GM15510 (cell line): ENCODE measurements around the gene CSMD2.

Experiments used
- POLR2A ChIP-seq: IDR thresholded peaks from 3 replicates; pipeline ENCODE4 v1.6.1; 2011; ENCODE audit warnings: borderline replicate concordance; ENCODE audit not compliant: insufficient read length; ENCODE audit errors: extremely low read depth

CSMD2 gene

DNA sequence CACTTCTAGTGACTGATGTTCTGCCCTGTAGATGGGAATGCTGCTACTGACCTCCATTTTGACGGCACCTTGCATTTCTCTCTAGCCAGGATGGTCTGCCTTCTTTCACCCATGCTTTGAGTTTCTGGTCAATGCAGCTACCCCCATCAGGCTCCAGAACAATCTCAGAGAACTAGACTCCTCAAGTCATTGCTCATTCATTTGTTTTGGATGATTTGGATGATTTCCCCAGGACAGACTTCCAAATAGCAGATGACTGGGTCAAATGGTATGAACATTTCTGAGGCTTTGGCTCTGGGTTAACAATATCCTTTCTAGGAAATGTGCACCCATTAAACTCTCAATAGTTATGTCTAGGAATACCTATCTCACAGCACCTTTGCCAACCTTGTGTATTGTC is 63.9 kb downstream of the CSMD2 start:
- TF ChIP-seq POLR2A: no peak

DNA sequence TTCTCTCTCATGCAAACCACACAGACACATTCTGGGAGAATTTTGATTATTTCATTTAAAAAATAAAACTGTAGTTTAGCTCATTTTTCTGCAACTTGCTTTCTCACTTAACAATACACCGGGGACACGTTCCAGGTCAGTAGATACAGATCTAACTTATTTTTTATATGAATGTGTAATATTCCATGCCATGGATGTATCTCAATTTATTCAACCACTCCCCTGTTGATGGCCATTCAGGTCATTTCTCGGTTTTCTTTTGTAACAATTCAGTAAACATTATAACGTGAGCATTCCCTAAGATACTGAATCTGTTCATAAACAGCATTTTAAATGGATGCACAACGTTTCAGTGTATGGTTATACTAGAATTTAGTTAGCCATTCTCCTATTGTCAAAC is 64.7 kb downstream of the CSMD2 start:
- no peak for TF ChIP-seq POLR2A

DNA sequence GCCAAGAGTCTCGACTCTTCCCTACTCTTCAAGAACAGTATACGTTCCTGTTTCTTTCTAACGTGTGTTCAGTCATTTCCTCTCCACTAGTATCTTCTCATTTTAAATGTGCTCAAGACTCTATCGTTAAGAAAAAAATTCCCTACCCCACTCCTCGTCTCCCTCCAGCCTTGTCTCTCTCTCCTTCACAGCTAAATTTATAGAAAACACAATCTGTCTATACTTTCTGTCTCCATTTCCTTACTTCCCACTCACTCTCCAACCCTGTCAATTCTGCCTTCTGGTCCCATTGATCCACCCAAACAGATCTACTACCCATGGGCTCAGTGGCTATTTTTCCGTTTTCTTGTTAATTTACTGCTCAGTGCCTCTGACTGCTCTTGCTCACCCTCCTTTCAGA is 75.3 kb downstream of the CSMD2 start:
- TF ChIP-seq POLR2A: no peak

DNA sequence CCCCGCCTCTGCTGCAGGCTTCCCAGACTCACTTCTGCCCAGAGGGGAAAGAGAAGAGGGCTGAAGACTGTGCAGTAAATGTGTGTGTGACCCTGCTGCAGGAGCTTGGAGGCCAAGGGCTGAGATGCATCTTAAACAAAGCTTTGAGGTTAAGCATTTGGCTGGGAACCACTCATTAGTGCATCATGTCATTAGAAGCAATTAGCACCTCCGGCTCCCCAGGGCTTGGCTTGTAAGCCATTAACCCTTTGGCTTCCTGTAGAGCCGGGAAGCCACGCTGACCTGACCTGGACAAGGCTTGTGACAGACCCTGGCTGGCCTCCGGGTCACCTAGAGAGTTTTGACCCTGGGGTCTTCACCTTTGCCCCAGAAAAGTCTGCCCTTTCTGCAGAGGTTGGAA is 77.0 kb downstream of the CSMD2 start:
- no peak for TF ChIP-seq POLR2A

DNA sequence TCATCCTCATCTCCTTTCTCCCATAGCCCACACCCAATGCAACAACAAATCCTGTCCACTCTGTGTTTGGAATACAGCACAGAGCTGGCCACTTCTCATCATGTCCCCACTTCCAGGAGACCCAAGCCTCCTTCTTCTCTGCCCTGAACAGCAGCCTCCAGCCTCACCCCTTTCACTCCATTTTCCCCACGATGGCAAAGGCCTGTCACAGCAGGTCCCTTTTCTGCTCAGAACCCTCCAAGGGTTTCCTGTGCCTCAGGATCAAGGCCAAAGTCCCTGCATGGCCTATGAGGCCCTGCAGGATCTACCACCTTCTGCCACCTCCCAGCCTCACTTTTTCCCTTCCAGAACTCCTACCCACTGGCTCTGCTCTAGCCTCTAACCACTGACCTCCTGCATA is 78.5 kb downstream of the CSMD2 start:
- no peak for TF ChIP-seq POLR2A

DNA sequence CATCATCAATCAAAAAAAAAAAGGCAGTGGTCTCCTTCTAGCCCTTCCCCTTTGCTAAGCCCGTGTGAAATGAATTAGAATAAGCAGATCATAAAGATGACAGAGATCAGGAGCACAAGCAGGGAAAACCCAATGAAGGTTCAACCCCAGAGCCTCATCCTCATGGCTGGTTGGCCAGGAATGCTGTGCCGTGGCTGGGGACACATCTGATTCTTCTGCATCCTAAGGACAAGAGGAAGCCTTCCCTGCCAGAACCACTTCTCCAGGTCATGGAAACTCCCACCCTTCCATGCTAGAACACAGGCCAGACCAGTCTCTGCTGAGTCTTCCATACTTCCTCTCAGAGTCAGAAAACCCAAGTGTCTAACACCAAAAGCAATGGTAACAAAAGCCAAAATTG is 81.1 kb downstream of the CSMD2 start:
- no peak for TF ChIP-seq POLR2A

DNA sequence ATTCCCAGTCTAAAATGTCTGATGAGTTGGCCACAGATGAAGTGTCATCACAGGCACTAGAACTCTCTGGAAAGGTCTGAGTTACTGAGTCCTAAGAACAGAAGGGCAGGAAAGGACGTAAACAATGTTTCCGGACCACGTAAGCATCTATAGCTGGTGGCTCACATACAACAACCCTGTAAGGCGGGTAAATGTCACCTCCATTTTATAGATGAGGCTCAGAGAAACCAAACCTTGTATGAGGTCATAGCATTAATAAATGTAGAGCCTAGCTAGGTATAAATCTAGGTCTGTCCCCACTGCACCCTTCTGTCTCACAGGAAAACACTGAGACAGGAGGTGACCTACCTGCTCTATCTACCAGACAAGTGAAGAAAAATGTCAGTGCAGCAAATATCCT is 86.6 kb downstream of the CSMD2 start:
- no peak for TF ChIP-seq POLR2A

DNA sequence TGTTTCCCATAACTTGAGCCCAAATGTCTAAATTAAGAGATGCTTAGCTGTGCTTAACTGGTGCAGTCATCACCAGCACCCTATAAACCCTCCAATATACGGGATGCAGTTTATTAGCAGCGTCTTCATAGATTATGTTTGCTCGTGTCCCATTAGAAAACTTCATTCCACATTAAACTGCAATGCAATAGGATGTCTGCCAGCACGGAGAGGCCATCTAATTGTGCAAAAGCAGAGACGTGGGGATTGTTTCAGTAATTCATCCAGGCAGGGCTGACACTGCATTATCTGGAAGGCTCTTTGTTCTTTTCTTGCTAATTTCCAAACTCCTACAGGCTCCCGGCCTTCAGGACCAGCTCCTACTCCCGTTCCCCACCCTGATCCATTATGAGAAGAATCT is 89.5 kb downstream of the CSMD2 start:
- no peak for TF ChIP-seq POLR2A

DNA sequence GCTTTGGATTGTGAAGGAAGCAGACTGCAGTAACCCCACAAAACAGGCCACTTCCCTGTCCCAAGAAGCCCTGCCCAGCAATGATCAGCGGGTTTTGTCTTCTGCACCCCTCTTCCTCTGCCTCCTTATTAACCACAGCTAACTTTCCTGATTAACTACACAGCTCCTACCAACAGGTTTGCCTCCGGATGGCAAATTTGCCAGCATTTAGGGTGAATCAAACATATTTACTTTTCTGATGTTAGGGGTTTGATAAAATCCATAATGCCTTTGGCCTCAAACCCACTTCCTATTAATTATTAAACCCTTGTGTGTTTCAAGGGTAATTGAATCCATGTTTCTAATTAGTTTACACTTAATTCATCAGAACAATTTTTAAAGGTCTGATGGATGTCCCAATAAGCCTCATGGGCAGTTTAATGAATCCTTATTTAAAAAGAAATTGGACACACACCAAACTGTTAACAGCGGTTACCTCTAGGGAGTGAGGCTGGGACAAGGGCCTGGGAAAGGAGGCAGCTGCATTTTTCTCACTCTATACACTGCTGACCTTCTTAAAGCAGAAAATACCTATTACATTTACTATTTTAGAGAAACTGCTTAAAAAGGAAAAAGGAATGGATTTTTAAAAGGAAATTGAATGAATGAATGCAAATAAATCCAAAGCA is 91.9 kb downstream of the CSMD2 start:
- TF ChIP-seq POLR2A: no peak

DNA sequence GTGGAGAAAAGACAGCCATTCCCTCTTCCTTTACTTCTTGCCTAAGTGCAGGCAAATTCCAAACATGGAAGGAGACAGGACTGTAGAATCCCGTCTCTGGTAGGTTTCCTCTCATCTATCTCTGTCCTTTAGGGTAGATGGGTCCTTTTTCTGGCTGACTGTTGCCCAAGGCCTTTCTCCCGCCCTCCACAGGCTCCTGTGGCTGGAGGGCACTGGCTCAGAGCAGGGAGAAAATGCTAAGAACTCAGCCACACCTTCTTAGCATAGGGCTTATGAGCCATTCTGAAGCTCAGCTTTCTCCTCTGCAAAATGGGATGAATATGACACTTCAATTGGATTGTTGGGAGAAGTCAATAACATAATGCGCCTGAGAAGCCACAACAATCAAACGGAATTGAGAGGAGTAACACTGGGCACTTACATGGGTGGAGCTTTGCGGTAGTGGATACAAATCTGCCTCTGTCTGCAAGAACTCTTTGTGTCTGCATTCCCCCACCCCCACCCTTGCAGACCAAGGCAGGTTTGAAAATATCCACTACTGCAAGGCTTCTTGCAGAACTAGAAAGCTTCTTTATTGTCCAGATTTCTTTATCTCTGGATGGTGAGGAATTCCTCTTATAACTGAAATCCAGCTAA is 94.7 kb downstream of the CSMD2 start:
- no peak for TF ChIP-seq POLR2A

DNA sequence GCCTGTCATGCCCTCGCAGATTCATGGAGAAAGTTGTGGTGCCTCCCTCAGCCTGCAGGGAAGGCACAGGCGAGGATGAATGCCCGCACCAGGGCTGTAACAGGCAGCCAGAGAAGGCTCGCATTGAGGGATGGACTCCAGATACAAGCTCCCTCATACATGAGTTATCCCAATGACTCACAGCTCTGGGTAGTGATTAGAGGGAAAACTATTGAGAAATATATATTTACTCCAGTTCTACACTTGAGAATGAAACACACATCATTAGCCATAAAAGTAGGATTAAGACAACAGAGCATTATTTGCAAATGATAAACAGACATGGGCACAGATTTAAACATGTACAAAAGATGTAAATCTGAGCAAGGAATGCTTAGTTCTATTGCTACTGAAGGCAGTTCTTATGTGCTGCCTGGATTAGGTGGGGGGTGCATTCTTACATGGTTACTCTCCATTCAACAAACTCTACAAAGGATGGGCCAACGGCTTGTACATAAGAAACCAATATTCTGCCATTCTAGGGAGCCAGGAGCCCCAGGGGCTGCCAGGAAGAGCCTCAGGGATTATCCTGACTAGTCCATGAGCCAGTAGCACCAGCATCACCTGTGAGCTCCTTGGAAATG is 97.9 kb downstream of the CSMD2 start:
- no peak for TF ChIP-seq POLR2A

DNA sequence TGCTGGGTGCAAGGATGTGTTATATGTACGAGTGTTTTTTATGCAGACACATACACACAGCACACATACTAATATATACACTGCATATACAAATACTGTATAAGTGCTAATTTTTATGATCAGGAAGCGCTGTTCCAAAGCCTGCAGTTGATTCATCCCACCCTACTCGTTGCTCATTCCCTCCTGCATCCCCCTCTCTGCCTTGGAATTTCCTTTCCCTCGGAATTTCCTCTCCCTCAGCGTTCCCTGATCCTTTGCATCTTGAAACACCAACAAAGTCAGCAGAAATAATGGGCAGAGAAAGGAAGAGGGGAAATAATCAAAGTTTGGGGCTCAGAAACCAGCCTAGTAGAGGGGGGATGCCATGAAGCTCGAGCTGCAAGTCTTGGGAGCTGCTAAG is 98.9 kb downstream of the CSMD2 start:
- TF ChIP-seq POLR2A: no peak

DNA sequence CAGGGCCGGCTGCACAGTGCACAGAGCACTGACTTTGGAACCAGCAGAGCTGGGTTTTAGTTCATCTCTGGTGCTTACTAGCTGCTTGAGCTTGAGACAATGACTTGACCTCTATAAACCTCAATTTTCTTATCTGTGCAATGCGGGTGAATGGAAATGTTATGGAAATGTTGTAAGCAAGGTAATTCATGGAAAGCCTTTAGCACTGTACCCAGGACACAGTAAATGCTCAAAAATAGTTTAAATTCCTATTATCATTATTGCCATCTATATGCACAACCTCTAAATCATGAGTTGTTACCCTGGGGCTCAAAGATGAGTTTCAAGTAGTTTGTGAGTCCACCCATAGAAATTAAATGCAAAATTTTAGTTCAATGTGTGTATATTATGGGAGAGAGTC is 99.5 kb downstream of the CSMD2 start:
- TF ChIP-seq POLR2A: no peak

DNA sequence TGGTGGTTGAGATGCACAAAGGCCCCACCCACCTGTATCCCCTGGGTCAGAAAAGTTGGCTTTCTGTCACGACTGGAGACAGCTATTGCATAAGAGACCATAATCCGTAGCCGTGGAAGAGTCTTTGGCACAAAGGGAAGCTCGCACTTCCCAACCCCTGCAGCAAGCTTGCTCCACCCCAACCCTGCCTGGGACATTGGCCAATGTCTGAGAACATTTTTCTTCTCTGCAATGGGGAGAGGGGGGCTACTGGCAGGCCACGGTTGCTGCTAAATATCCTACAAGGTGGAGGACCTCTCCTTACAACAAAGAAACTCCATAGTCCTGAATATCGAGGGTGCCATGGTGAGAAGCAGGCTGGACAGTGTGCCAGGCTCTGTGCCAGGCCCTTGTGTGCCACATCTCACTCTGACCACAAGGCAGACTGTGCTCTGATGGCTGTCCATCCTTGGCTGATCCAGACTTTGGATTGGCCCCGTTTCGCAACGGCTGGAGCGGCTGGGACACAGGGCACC is 104.1 kb downstream of the CSMD2 start:
- TF ChIP-seq POLR2A: no peak

DNA sequence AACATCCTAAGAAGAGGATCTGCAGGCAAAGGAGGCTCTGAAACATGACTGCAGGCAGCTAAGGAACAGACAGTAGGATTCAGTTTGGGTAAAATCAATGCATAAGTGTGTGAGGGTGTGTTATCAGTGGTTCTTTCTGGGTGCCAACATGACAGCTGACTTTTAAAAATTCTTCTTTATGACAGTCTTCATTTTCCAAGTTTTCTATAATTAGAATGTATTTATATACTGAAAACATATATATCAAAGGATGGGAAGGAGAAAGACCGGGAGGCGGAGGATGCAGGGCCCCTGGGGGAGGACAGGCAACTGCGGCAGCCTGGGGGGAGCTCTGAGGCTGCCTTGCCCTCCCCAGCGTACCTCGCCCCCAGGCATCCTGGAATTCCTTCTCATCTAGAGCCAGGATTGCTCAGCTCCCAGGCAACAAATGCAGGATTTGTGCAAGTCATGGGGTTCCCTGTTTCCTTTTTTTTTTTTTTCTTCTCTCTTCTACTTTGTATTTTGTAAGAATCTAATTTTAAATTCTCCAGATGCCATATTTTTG is 104.8 kb downstream of the CSMD2 start:
- TF ChIP-seq POLR2A: no peak
